Measurements from ENCODE around the gene C2CD2.

The C2CD2 gene

DNA sequence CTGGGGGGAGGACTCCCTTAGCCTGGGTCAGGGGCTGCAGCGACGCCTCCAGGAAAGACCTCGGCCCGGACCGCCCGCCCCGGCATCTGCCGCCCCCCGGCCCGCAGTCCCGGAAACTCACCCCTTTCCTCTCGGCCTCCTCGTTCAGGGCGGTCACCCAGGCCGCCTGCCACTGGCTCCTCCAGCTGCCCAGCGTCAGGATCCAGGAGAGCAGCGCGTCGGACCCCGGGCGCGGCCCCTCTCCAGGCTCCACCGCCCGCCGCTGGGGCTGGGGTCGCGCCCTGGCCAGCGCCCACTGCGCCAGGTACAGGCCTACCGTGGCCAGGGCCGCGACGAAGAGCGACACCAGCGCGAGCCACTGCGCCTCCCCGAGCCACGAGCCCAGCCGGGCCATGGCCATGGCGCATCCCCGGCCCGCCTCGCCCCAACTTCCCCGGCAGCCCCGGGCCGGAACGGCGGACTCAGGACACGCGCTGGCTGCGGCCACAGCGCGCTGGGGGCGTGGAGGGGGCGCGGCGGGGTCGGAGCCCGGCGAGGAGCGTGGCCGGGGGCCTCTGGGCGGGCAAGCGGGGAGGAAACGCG, 478 bp downstream of the C2CD2 start:
- Histone ChIP-seq H3K4ac (ENCODE audit: low read depth, low read length) (peak overlapping the region; percentile 10), H4K91ac (ENCODE audit: low read depth, low read length) (peak overlapping the region; percentile 52), H2BK120ac (ENCODE audit: insufficient read depth, low read length, poor library complexity) (no peak overlapping the region), H3K4me1 (ENCODE audit: control insufficient read depth in 1 of 2, insufficient read depth in 2 of 2, low read length in 2 of 2) (peaks cover 13 to 31% of the 10 kb centered on the region in 2 experiments), H3K23ac (ENCODE audit: low read length) (no peak overlapping the region), H4K12ac (ENCODE audit: low read depth, low read length) (no peak overlapping the region), H3K27me3 (ENCODE audit: insufficient read depth, low read length) (no peaks in the 10 kb centered on the region), H3K14ac (ENCODE audit: low read length) (peak overlapping the region; percentile 48), H3K79me2 (ENCODE audit: control insufficient read depth, insufficient read depth, low read length, poor library complexity) (peaks cover 3% of the 10 kb centered on the region), H2AK5ac (ENCODE audit: low read length) (peak overlapping the region; percentile 9), H3K36me3 (ENCODE audit: control insufficient read depth in 1 of 2, insufficient read depth in 2 of 2, low read length in 2 of 2) (no peaks in the 10 kb centered on the region), H3K79me1 (ENCODE audit: low read length) (peaks cover 3% of the 10 kb centered on the region), H3K27ac (ENCODE audit: low read depth, low read length) (no peak overlapping the region), H3K4me2 (ENCODE audit: low read length) (peak overlapping the region; percentile 89), H2AFZ (ENCODE audit: insufficient read depth, low read length, poor library complexity) (peak overlapping the region; percentile 52), H3K18ac (ENCODE audit: low read length) (peak overlapping the region; percentile 58), H3K9me3 (ENCODE audit: insufficient read depth, low read depth, low read length) (peaks cover 4% of the 10 kb centered on the region), H3K9ac (ENCODE audit: low read length) (no peak overlapping the region), H4K8ac (ENCODE audit: low read depth, low read length) (peak overlapping the region; percentile 45), H3K4me3 (ENCODE audit: low read depth, low read length) (peak overlapping the region; percentile 72), H2BK5ac (ENCODE audit: low read depth, low read length, poor library complexity) (no peak overlapping the region), H2BK12ac (ENCODE audit: low read length) (peak overlapping the region; percentile 25)
- WGBS (ENCODE audit: extremely low coverage, insufficient coverage, insufficient read length), result no CpG with 5 or more reads among the region's 67 CpGs
- no peak for DNase-seq

DNA sequence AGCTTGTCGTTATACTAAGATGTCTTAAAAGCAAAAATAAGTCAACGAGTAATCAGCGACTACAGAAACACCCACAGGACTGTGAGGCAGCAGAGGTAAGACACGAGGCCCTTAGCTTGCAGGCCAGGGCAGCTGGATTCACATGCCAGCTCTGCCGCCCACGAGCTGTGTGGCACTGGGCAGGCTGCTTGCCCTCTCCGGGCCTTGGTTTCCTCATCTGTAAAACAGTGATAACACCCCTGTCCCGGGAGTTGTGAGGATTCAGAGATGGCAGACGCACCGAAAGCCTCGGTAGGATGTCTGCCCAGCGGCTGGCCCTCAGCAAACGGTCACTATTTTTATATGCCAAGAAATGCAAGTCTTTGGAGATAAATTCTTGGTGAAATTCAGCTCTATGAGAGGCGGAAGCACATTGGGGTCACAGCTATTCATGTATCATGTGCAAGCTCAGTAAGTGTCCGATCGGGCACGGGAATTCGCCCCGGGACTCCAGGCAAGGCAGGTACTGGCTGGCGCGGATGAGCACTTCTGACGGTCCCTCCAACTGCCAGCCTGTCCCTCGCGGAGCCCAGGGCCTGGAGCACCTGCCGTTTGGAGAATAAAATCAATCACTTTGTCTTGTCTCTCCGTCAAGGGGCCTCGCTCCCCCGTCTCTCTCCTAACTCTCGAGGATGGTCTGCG, 1.1 kb downstream of the C2CD2 start:
- no peaks in the 10 kb centered on the region for H3K27me3 ChIP-seq (ENCODE audit: insufficient read depth, low read length)
- H3K4me1 ChIP-seq (ENCODE audit: control insufficient read depth in 1 of 2, insufficient read depth in 2 of 2, low read length in 2 of 2), result peaks cover 10 to 27% of the 10 kb centered on the region in 2 experiments
- H3K18ac ChIP-seq (ENCODE audit: low read length), result no peak overlapping the region
- H3K79me2 ChIP-seq (ENCODE audit: control insufficient read depth, insufficient read depth, low read length, poor library complexity), result peaks cover 3% of the 10 kb centered on the region
- H3K36me3 ChIP-seq (ENCODE audit: control insufficient read depth in 1 of 2, insufficient read depth in 2 of 2, low read length in 2 of 2), result no peaks in the 10 kb centered on the region
- DNase-seq, result peak in 1 of 2 donors; percentile 21
- no peak overlapping the region for H2BK5ac ChIP-seq (ENCODE audit: low read depth, low read length, poor library complexity)
- H3K79me1 ChIP-seq (ENCODE audit: low read length), result peaks cover 3% of the 10 kb centered on the region
- H2AK5ac ChIP-seq (ENCODE audit: low read length), result no peak overlapping the region
- no peak overlapping the region for H4K8ac ChIP-seq (ENCODE audit: low read depth, low read length)
- no peak overlapping the region for H4K12ac ChIP-seq (ENCODE audit: low read depth, low read length)
- peak overlapping the region; percentile 89 for H3K4me2 ChIP-seq (ENCODE audit: low read length)
- H2AFZ ChIP-seq (ENCODE audit: insufficient read depth, low read length, poor library complexity), result peak overlapping the region; percentile 52
- H3K9me3 ChIP-seq (ENCODE audit: insufficient read depth, low read depth, low read length), result peaks cover 4% of the 10 kb centered on the region
- no peak overlapping the region for H3K4ac ChIP-seq (ENCODE audit: low read depth, low read length)
- no peak overlapping the region for H2BK12ac ChIP-seq (ENCODE audit: low read length)
- H3K4me3 ChIP-seq (ENCODE audit: low read depth, low read length), result no peak overlapping the region
- H3K9ac ChIP-seq (ENCODE audit: low read length), result no peak overlapping the region
- no peak overlapping the region for H2BK120ac ChIP-seq (ENCODE audit: insufficient read depth, low read length, poor library complexity)
- H3K14ac ChIP-seq (ENCODE audit: low read length), result no peak overlapping the region
- no peak overlapping the region for H4K91ac ChIP-seq (ENCODE audit: low read depth, low read length)
- H3K27ac ChIP-seq (ENCODE audit: low read depth, low read length), result no peak overlapping the region
- no CpG with 5 or more reads among the region's 30 CpGs for WGBS (ENCODE audit: extremely low coverage, insufficient coverage, insufficient read length)
- no peak overlapping the region for H3K23ac ChIP-seq (ENCODE audit: low read length)

DNA sequence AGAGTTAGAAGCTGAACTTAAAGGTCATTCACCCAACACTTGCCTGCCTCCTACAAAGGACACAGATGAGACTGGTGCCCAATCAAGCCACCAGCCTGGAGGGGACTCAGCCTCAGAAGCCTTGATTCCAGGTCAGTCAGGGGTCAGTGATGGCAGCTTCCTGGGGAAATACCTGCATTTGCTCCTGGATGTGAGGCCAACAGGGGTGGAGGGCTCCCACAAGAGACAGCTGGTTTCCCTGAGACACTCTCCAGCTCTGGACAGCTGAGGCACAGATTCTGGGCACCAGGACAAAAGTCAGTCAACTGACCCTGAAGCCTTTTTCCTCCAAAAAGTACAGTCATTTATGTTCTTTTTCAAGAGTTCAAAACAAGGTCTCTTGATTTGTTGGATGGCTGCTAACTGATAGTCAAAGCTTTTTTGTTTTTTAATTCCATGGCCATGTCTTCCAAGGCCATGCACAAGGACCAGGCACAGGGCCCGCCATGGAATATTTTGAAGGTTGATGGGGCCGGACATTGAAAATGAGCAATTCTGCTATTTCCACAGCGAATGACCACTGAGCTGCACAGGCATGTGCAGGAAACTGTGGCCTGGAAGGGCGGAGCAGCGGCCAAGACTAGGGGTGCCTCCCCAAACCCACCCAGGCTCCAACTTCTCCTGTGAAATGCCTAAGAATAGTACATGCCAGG, 1.8 kb downstream of the C2CD2 start:
- Histone ChIP-seq H3K4ac (ENCODE audit: low read depth, low read length) (no peak overlapping the region), H3K4me1 (ENCODE audit: control insufficient read depth in 1 of 2, insufficient read depth in 2 of 2, low read length in 2 of 2) (peaks cover 7 to 22% of the 10 kb centered on the region in 2 experiments), H3K23ac (ENCODE audit: low read length) (no peak overlapping the region), H3K79me2 (ENCODE audit: control insufficient read depth, insufficient read depth, low read length, poor library complexity) (peaks cover 3% of the 10 kb centered on the region), H3K9ac (ENCODE audit: low read length) (no peak overlapping the region), H3K18ac (ENCODE audit: low read length) (no peak overlapping the region), H2BK5ac (ENCODE audit: low read depth, low read length, poor library complexity) (no peak overlapping the region), H3K36me3 (ENCODE audit: control insufficient read depth in 1 of 2, insufficient read depth in 2 of 2, low read length in 2 of 2) (no peaks in the 10 kb centered on the region), H4K12ac (ENCODE audit: low read depth, low read length) (no peak overlapping the region), H4K91ac (ENCODE audit: low read depth, low read length) (no peak overlapping the region), H3K27ac (ENCODE audit: low read depth, low read length) (no peak overlapping the region), H3K9me3 (ENCODE audit: insufficient read depth, low read depth, low read length) (peaks cover 4% of the 10 kb centered on the region), H3K4me3 (ENCODE audit: low read depth, low read length) (no peak overlapping the region), H3K4me2 (ENCODE audit: low read length) (no peak overlapping the region), H3K27me3 (ENCODE audit: insufficient read depth, low read length) (no peaks in the 10 kb centered on the region), H4K8ac (ENCODE audit: low read depth, low read length) (no peak overlapping the region), H3K79me1 (ENCODE audit: low read length) (peaks cover 3% of the 10 kb centered on the region), H3K14ac (ENCODE audit: low read length) (no peak overlapping the region), H2BK12ac (ENCODE audit: low read length) (no peak overlapping the region), H2AK5ac (ENCODE audit: low read length) (no peak overlapping the region), H2AFZ (ENCODE audit: insufficient read depth, low read length, poor library complexity) (no peak overlapping the region), H2BK120ac (ENCODE audit: insufficient read depth, low read length, poor library complexity) (no peak overlapping the region)
- DNase-seq, result no peak
- no CpG with 5 or more reads among the region's 5 CpGs for WGBS (ENCODE audit: extremely low coverage, insufficient coverage, insufficient read length)

DNA sequence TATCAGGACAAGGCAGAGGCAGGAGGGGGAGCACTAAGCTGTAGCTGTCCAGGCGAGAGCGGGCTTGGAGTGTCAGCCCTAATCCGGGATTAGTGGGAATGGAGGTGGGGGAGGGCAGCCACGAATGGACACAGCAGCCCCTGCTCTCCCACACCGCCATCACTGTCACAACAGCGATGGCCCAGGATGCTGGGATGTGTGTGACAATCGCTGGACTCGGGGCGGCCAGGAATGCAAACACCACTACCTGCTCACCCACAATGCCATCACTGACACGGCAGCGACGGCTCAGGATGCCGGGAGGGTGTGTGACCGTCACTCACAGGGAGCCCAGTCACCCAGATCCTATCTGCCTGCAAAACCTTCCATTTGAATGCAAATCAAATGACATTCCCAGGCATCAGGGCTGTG, 2.9 kb downstream of the C2CD2 start:
- no peak overlapping the region for H3K14ac ChIP-seq (ENCODE audit: low read length)
- no peak for DNase-seq
- H3K27me3 ChIP-seq (ENCODE audit: insufficient read depth, low read length), result no peaks in the 10 kb centered on the region
- H3K4ac ChIP-seq (ENCODE audit: low read depth, low read length), result no peak overlapping the region
- no peak overlapping the region for H3K27ac ChIP-seq (ENCODE audit: low read depth, low read length)
- no peak overlapping the region for H3K4me3 ChIP-seq (ENCODE audit: low read depth, low read length)
- peaks cover 4% of the 10 kb centered on the region for H3K9me3 ChIP-seq (ENCODE audit: insufficient read depth, low read depth, low read length)
- H2BK5ac ChIP-seq (ENCODE audit: low read depth, low read length, poor library complexity), result no peak overlapping the region
- H3K4me2 ChIP-seq (ENCODE audit: low read length), result no peak overlapping the region
- H4K12ac ChIP-seq (ENCODE audit: low read depth, low read length), result no peak overlapping the region
- H4K8ac ChIP-seq (ENCODE audit: low read depth, low read length), result no peak overlapping the region
- no peak overlapping the region for H3K23ac ChIP-seq (ENCODE audit: low read length)
- H2BK120ac ChIP-seq (ENCODE audit: insufficient read depth, low read length, poor library complexity), result no peak overlapping the region
- H2AFZ ChIP-seq (ENCODE audit: insufficient read depth, low read length, poor library complexity), result no peak overlapping the region
- H3K9ac ChIP-seq (ENCODE audit: low read length), result no peak overlapping the region
- H3K79me1 ChIP-seq (ENCODE audit: low read length), result peaks cover 3% of the 10 kb centered on the region
- no peak overlapping the region for H3K18ac ChIP-seq (ENCODE audit: low read length)
- H3K79me2 ChIP-seq (ENCODE audit: control insufficient read depth, insufficient read depth, low read length, poor library complexity), result peaks cover 3% of the 10 kb centered on the region
- H4K91ac ChIP-seq (ENCODE audit: low read depth, low read length), result no peak overlapping the region
- H3K36me3 ChIP-seq (ENCODE audit: control insufficient read depth in 1 of 2, insufficient read depth in 2 of 2, low read length in 2 of 2), result no peaks in the 10 kb centered on the region
- WGBS (ENCODE audit: extremely low coverage, insufficient coverage, insufficient read length), result no CpG with 5 or more reads among the region's 14 CpGs
- no peak overlapping the region for H2BK12ac ChIP-seq (ENCODE audit: low read length)
- peaks cover 5 to 16% of the 10 kb centered on the region in 2 experiments for H3K4me1 ChIP-seq (ENCODE audit: control insufficient read depth in 1 of 2, insufficient read depth in 2 of 2, low read length in 2 of 2)
- no peak overlapping the region for H2AK5ac ChIP-seq (ENCODE audit: low read length)
